Left ventricle myocardium superior (tissue), 1 donor: ENCODE measurements around the gene KIF20B. TPM values are rescaled to one million over a fixed set of nuclear protein-coding genes. Genes with fewer than 3 reads are reported as not detected.
A peak's percentile ranks its signal among the peaks of the same experiment; 100 is the strongest.

Experiments
- ATAC-seq: fragments of 200-7000 bp; cut with Tn5 transposase; one replicate; pipeline ENCODE4 v1.9.1; 2020; ENCODE audit warnings: mild to moderate bottlenecking, moderate library complexity
- DNase-seq: peaks from one replicate; pipeline ENCODE4 v3.0.0-alpha.2; 2020
- intact Hi-C: fragments of 100-400 bp; cut with micrococcal nuclease; formaldehyde crosslinking; loops from one replicate; pipeline ENCODE4 v1.11.0; 2022
- long read RNA-seq: library from polyadenylated mRNA; unstranded; transcript quantifications from one replicate; pipeline ENCODE4 v2.0.0, GENCODE V29; 2021
- total RNA-seq: library from RNA; stranded (reverse); fragmentation: NEBNext Ultra II Directional; extraction: Animal tissue kit (Norgen Biotek cat#: 25700); gene quantifications from one replicate; pipeline ENCODE4 v1.2.1, GENCODE V29; 2021
- donor health status: DM: no; HTN: yes; CAD: no; lungs with severe emphysema.

The KIF20B gene, protein sequence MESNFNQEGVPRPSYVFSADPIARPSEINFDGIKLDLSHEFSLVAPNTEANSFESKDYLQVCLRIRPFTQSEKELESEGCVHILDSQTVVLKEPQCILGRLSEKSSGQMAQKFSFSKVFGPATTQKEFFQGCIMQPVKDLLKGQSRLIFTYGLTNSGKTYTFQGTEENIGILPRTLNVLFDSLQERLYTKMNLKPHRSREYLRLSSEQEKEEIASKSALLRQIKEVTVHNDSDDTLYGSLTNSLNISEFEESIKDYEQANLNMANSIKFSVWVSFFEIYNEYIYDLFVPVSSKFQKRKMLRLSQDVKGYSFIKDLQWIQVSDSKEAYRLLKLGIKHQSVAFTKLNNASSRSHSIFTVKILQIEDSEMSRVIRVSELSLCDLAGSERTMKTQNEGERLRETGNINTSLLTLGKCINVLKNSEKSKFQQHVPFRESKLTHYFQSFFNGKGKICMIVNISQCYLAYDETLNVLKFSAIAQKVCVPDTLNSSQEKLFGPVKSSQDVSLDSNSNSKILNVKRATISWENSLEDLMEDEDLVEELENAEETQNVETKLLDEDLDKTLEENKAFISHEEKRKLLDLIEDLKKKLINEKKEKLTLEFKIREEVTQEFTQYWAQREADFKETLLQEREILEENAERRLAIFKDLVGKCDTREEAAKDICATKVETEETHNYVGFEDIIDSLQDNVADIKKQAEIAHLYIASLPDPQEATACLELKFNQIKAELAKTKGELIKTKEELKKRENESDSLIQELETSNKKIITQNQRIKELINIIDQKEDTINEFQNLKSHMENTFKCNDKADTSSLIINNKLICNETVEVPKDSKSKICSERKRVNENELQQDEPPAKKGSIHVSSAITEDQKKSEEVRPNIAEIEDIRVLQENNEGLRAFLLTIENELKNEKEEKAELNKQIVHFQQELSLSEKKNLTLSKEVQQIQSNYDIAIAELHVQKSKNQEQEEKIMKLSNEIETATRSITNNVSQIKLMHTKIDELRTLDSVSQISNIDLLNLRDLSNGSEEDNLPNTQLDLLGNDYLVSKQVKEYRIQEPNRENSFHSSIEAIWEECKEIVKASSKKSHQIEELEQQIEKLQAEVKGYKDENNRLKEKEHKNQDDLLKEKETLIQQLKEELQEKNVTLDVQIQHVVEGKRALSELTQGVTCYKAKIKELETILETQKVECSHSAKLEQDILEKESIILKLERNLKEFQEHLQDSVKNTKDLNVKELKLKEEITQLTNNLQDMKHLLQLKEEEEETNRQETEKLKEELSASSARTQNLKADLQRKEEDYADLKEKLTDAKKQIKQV (N-terminal part only)
- total RNA-seq = 3.7 TPM
- long read RNA-seq, partial matches to known transcripts = 2 of 3 reads
- long read RNA-seq, other reads (novel, unspliced or antisense) = 1 of 3 reads

DNA sequence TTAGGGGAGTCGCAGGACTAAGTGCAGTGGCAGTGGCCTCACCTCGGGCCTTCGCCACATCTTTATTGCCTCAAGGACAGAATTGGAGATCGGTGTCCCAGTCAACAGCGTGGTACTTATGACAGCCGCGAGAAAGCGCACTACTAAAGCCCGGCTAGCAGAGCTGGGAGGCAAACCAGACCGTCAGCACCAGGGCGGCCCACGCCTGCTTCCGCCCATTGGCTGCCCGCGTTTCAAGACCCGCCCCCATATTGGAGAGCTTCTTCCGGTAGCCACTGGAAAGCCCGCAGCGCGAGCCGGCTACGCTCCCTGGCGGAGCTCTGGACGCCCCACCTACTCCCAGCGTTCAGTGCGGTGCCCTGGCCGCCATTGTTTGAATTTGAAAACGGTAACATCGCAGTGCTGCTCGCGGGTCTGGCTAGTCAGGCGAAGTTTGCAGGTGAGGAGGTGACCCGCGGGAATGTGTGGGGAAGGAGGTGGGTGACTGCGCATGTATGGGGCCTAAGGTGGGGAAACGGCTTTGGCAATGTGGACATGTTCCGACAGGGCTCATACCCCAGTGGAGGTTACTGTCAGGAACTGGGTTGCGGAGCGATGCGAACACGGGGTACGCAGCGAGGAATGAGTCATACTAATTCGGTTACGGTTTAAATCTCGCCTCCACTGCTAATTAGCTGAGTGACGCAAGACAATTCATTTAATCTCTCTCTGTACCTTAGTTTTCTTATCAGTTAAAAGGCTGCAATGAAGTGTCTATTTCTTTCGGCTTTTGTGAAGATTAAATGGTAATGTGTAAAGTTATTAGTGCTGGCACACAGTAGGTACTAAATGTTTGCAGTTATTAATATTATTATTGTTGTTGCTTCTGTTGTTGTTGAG lies at the start of gene KIF20B:
KIF20B (plus strand) TSS at position 349 of the 879 bp plus-strand sequence. CDS start 3,705 bp downstream, outside the sequence.
- ATAC-seq (peak; percentile 100), DNase-seq (peak; percentile 98)
- intact Hi-C loops = no loop called here

DNA sequence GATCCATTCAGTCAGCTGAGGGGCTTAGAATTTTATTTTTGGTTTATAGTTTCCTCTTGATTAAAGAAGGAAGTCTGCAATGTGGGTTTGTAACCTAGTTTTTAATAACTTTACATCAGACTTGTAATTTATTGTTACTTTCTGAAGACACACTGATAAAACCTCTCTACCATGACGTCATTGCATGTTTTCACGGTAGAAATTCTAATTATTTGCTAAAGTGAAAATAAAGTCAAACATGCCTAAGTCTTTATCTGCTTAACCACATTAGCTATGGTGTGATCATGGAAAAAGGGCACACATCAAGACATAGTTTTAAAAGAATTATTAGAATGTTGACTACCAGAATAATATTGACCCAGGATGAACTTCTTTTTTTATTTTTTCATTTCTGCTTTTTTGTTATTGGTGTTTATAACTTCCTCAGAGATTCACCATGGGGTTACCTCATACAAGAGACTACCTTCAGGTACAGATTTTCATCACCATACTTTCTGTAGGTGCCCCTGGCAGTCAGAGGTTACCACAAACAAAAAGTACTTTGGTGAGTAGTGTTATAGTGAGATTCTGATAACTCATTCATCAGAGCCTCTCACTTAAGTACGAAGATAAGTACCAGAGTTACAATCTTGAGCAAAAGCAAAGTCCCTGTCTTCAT lies 49.3 kb upstream of the KIF20B start:
- DNase-seq (no peak), ATAC-seq (no peak)
- intact Hi-C loops = no loop called here

DNA sequence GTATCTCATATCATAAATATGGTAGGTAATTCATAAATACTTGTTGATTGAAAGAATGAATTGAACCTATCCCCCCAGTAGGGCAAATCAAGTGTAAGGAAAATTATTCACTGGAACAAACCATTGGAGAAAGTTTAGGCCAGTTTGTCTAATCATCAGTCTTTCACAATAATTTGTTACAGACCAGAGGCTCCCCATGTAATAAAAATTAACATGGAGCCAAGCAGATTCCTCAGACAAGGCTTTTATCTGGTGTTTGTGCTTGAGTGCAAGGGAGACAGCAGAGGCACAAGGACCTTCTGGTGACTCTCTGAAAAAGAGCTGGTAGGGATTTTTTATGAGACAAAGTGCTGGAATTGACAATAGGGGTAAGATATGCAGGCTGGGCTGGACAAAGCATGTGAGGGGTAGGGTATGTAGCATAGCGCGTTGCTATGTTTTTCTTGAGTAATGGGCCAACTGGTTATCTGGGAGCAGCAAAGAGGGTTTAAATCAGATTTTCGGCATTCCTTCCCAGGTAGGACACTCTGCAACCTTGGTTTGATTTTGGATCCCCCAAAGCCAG lies 48.5 kb upstream of the KIF20B start:
- intact Hi-C loops = no loop called here
- DNase-seq (no peak), ATAC-seq (no peak)

DNA sequence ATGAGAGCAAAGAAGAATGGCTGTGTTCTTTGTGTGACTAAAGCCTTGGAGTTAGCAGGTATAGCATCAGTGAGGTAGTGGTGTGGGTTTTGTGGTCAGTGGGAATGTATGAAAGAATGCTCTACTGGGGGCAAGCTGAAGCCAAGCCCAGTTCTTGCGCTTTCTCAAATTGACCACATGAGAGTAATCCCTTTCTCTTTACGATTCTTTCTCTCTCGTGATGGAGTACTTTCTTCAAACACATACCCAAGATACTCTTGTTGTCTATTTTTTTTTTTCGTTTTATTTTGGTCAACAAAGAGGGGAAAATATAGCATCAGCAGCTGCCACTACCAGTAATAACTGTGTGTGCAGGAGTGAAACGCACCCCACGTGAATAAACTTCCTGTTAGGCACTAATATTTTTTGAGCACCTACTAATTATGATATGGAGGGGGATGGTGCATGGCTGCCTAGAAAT lies 48.0 kb upstream of the KIF20B start:
- no peak for DNase-seq
- no peak for ATAC-seq
- intact Hi-C loops = no loop called here

DNA sequence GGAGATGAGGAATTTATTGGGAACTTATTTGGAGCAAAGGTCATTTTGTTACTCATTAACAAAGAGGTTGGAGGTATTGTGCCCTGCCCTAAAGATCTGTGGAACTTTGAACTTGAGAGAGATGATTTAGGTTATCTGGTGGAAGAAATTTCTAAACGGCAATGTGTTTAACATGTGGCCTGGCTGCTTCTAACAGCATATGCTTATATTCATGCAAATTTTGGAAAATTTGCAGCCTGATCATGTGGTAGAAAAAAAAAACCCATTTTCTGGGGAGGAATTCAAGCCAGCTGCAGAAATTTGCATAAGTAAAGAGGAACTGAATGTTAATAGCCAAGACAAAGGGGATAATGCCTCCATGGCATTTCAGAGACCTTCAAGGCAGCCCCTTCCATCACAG lies 45.7 kb upstream of the KIF20B start:
- no peak for ATAC-seq
- intact Hi-C loops = no loop called here
- no peak for DNase-seq

DNA sequence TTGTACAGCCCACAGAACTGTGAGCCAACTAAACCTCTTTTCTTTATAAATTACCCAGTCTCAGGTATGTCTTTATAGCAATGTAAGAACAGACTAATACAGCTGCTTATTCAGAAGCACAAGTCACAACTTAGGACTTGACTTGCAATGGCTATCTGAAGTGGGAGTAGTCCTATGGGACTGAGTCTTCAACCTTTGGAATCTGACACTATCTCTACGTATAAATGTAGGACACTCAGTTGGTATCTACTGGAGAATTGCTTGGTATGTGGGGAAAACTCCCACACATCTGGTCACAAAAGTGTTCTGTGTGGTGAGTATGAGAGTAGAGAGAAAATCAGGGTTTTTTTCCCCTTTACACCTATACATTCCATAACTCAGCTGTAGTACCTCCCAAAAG lies 44.1 kb upstream of the KIF20B start:
- intact Hi-C loops = no loop called here
- ATAC-seq = no peak
- DNase-seq = no peak

DNA sequence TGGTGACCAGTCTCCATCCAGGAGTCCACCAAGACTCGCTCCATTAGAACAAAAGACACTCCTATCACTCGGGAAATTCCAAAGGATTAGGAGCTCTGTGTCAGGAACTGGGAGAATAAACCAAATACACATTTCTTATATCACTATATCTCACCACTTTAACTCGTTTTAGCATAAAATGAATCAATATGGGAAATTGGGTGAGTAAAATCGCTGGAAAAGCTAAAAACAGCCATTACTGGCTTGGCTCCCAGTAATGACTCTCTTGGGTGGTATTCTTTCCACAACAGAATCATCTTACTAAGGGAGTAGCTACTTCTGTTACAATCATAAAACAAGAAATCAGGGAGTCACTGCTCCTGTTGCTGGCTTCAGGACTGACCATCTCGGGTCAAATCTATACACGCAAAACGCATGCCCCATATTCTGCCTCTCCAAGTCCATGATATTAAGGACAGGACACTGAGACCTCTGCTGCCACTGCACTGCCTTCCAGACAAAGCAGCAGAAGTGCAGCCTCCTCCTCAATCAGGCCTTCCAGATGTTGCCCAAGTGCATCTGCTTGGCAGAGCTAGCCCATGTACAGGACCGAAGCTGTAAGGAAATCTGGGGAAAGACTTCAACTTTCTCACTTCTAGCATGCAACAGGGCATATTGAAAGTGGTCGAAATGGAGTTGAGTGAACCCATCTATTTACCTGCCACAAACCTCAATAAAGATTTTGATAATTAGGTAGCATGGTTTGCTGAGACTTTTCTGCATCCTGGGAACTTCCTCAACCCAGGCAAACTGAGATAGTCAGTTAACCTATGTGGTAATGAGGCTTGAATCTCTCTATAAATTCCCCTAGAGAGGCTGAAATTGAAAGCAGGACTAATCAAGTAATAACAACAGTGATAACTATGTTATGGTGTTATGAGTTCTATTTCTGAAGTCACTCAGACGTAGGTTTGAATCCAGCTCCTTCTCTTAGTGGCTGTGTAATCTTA lies 42.0 kb upstream of the KIF20B start:
- no peak for DNase-seq
- ATAC-seq = no peak
- intact Hi-C loops = no loop called here

DNA sequence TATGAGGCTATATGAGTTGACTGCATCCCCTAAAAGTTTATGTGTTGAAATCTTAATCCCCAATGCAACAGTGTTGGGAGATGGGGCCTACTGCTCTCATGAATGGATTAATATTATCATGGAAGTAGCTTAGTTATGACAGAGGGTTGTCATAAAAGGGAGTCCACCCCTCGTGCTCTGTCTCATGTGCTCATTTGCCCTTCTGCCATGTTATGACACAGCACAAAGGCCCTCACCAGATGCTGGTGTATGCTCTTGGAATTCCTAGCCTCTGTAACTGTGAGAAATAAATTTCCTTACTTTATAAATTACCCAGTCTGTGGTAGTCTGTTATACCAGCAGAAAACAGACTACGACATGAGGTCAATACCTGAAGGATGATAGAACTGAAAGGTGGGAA lies 38.8 kb upstream of the KIF20B start:
- ATAC-seq (no peak), DNase-seq (no peak)
- intact Hi-C loops = no loop called here

DNA sequence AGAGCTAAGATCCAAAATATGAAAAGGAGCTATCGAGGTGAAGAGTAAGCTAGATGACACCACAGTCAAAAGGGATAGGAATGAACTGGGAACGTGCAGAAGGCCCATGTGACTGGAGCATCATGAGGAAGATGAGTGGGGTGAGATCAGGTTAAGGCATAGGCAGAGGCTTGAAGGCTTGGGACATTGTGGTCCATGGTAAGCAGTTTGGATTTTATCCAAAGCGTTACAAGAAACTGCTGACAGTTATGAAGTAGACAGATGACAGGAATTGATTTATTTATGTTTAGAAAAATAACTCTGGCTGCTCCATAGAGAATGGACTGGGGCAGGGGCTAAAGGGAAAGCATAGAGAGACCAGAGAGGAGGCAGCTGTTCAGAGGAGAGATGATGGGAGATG lies 38.2 kb upstream of the KIF20B start:
- DNase-seq = no peak
- peak; percentile 68 for ATAC-seq
- intact Hi-C loops = no loop called here

DNA sequence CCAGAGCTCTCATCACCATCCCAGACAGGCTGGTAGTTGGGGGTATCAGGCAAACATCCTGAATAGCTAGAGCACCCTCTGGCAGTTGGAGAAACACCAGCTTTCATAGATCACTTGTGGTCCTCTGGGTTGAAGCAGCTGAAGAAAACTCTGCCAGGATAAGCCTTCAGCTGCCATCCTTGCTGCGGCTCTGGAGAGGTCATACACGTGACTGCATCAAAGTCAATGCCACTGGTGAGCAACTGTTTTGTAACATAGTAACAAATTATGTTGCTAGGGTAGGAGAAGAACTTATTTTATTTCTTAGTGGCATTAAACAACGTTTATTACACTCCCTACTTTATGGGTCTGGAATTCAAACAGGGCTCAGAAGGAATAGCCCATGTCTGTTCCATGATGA lies 37.2 kb upstream of the KIF20B start:
- intact Hi-C loops = no loop called here
- ATAC-seq (peak; percentile 73), DNase-seq (no peak)

DNA sequence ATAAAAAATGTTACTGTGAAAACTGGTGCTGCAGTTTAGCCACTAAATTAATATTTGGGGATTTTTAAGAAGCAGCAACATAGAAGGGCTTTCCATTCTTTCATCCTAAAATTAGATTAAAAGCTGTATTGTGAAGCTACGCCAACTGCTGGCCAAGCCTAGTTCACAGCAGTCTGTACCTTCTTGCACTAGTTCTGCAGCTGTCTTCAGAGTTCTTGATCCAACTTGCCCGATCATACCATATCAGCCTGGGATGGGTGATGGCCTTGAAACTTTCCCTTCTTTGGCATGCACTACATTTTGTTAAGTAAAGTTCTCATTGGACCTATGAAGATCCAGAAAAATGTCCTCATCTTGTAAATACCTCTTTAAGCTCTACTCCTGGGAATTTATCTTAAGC lies 36.1 kb upstream of the KIF20B start:
- ATAC-seq = no peak

DNA sequence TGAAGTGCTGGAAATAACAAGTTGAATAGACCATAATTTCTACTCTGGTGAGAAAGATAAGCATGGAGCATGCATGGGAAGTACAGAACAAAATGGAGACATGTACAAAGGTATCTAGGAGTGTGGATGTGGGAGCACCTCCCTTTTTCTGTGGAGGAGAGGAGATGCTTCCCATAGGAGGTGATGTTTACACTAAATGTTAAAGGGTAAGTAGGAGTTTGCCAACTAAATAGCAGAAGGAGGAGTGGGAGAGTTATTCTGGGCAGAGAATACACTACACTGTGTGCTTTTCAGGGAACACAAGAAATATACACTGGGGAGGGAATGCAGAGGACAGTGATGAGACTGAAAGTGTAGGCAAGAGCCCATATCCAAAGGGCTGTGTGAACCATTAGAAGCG lies 35.3 kb upstream of the KIF20B start:
- intact Hi-C loops = no loop called here
- no peak for DNase-seq
- no peak for ATAC-seq

More for the DNA sequence above, 36.1 kb upstream of the KIF20B start:
- intact Hi-C loops = no loop called here
- DNase-seq = no peak

DNA sequence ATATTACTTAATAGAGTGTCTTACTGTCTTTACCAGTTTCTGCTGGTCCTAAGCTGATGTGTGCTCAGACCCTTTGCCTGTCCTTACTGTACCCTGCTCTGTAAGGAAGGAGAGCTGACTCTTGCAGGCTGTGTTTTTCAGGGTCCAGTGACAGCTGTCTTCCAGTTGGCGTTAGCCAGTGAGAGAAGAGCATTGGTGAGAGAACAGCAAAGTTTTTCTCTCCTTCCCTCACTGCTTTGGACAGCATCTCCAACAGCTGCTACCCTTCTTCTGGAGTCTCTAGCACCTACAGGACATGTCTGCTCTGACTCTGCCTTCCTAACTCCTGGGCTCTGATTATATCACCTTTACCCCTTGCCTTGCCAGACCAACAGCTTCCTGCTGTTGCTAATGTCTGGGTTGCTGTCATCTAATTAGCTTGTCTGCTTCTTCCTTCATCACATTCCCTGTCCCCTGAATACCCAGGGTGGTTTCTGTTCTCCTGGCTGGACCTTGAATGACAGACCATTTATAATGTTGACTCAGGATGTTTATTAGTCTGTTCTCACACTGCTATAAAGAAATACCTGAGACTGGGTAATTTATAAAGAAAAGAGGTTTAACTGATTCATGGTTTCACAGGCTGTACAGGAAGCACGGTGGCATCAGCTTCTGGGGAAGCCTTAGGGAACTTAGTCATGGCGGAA lies 32.9 kb upstream of the KIF20B start:
- intact Hi-C loops = no loop called here
- DNase-seq (no peak), ATAC-seq (no peak)

DNA sequence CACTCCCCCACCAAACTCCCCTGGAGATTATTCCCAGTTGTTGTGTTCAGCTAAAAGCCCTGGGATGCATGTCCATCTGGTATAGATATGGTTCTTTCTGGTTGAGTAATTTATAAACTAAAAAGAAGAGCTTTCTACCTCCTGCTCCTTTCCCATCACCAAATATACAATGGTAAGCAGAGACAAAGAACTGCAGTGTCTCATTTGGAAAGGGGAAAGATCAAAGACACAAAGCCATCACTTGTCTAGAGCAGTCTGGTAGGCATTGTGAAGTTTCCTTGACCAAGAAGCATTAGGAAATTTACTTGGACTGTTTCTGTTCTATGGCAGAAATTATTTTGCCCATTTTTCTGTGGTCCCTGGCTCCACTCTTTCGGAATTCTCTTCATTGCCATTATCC lies 31.4 kb upstream of the KIF20B start:
- DNase-seq = no peak
- intact Hi-C loops = no loop called here
- ATAC-seq = no peak

DNA sequence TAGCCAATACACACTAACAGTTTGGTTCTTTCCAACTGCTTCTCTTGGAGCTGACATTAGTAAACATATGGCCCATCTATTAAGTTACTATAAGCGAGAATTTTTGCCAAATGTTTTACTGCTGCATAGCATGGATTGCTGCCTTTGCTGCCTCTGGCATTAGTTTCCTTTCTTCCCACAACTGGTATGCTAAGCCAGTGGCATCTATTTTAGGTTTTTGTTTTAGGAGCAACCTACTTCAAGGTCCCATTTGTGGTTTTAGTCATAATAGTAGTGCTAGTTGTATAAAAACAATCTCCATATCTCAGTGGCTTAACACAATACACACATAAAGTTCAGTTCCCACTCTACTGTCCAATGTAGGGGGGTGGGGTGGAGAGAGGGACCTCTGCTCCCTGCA lies 30.5 kb upstream of the KIF20B start:
- no peak for DNase-seq
- intact Hi-C loops = no loop called here

DNA sequence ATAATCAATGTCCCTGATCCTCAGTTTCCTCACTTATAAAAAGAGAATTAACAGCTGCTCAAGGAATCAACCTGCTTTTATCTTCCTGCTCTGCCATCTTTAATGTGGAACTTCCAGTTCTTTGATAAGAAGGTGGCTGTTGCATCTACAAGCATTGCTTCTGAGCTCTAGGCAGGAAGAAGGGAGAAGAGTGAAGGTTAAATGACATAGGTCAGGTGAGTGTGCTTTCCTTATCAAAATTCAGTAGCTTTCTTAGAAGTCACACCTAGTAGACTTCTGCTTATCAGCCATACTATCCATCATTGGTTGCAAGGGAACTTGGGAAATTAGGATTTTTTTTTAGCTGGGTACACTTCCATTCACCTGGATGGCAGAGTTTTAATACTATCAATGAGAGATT lies 24.0 kb upstream of the KIF20B start:
- DNase-seq (no peak), ATAC-seq (no peak)
- intact Hi-C loops = no loop called here

More for the DNA sequence above, 30.5 kb upstream of the KIF20B start:
- no peak for ATAC-seq
